SU-DHL-6 (cell line): ENCODE data around the gene MAGEB2.

Source experiments
- EZH2phosphoT487 ChIP-seq: fragments of 200-600 bp; sonication (generic), shearing (Covaris generic); conservative IDR thresholded peaks from 2 replicates; pipeline ENCODE4 v1.6.1; 2018; ENCODE audit warnings: mild to moderate bottlenecking, antibody characterized with exemption, low read length, moderate library complexity, mixed read lengths
- TF ChIP-seq, protein P1 (sequence below): fragments of 200-600 bp; sonication (generic); IDR thresholded peaks from one replicate; pipeline ENCODE4 v1.5.1; 2017; ENCODE audit warnings: antibody characterized with exemption, mild to moderate bottlenecking, low read length, moderate library complexity; ENCODE audit not compliant: insufficient read depth, poor library complexity, severe bottlenecking

DNA sequence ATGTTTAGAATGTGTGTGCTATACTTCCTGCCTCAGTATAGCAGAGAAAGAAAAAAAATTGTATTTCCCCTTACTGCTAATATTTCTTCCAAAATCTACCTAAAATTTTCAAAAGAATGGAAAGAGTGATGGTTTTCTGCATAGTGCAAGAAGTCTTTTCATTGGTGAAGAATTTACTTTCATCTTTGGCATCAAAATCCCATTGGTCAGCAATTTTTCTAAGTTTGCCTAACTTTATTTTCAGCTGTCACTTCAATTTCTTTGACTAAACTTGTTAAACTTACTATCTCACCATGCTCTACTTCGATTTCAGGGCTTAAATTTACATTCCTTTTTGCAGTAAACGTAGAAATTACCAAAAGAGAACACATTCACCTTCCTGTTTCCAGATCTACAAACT, 44.5 kb upstream of the MAGEB2 start:
- TF ChIP-seq, protein P1, sequence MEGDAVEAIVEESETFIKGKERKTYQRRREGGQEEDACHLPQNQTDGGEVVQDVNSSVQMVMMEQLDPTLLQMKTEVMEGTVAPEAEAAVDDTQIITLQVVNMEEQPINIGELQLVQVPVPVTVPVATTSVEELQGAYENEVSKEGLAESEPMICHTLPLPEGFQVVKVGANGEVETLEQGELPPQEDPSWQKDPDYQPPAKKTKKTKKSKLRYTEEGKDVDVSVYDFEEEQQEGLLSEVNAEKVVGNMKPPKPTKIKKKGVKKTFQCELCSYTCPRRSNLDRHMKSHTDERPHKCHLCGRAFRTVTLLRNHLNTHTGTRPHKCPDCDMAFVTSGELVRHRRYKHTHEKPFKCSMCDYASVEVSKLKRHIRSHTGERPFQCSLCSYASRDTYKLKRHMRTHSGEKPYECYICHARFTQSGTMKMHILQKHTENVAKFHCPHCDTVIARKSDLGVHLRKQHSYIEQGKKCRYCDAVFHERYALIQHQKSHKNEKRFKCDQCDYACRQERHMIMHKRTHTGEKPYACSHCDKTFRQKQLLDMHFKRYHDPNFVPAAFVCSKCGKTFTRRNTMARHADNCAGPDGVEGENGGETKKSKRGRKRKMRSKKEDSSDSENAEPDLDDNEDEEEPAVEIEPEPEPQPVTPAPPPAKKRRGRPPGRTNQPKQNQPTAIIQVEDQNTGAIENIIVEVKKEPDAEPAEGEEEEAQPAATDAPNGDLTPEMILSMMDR, result no peak
- TF ChIP-seq EZH2phosphoT487, result no peak
